GM19238 (cell line): Measurements from ENCODE around the gene ARHGAP24.

Experiments used
- DNase-seq: peaks from one replicate; pipeline ENCODE4 v3.0.0; 2011; ENCODE audit warnings: low spot score; ENCODE audit not compliant: insufficient read length

Gene ARHGAP24

DNA sequence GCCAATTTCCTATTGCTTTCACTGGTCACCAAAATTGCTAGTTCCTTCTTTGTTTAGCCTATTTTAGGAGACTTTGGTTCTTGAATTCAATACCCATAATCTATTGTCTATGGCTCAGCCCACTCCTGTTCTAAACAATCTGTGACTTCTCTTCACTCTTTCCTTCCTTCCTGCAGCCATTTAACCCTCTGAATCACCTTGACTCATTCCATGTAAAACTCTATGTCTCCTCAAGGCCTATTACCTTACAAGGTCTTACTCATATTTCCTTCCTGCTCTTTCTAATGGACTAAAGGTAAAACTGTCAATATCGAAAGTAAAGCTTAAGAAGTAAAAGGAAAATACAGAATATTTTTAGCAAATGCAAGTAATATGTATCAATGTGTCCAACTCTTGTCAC lies 301.6 kb downstream of the ARHGAP24 start:
- DNase-seq = no peak

DNA sequence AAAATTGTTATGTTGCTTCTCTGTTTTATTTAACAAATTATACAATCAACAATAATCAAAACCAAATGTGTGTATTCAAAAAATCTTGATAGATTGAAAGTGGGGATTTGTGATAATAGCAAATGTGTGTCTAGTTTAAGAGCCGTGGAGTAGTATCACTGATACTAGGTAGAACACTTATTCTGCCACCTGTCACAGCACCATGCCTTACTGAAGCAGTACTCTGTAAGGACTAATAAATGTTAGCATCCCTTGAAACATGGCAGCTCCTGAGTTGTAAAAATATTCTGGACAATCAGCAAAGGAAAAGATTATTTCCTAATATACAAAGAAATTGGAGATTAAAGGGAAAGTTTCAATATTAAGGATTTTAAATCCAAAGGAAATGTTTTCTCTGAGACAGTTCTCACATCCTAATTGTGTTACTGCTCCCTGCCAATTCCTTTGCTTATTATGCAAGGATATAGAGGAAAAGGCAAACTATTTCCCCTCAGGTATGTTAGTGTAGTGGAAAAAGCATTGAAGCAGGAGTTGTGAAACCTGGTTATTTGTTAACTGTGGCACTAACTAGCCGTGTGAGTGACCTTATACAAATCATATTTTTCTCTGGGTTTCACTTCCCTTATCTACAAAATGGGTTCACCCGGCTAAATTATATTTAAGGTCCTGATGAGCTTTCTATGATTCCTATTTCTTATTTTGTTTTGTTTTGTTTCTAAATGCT lies 303.1 kb downstream of the ARHGAP24 start:
- no peak for DNase-seq

DNA sequence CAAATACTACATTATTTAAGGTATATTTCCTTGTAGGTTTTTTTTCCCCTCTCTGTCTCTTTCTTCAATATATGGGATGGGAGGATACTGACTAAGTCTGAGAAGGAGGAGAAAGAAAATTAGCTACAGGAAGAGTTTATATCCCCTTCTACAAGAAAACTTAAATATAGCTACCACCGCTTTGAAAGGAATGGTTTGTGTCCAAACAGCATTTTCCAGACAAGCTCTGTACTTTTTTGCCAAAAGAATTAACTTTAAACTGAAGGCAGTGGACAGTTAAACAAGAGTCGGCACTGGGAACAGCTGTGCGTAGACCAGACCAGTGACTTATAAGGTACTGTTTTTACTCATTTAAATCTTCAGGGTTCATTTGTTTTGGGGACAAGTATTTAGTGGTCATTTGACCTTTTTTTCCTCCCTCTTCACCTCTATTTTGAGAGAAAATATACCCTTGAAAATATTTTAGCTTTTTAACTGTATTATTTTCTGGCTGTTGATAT lies 303.7 kb downstream of the ARHGAP24 start:
- no peak for DNase-seq

GRCh38 chr4:85779165-85779564 lies 304.2 kb downstream of the ARHGAP24 start:
- DNase-seq = no peak

GRCh38 chr4:85780664-85781063 lies 305.7 kb downstream of the ARHGAP24 start:
- DNase-seq = no peak

- no peak for DNase-seq
These were observed 308.5 kb downstream of the ARHGAP24 start for GRCh38 chr4:85783483-85783882.

GRCh38 chr4:85783900-85784299 lies 308.9 kb downstream of the ARHGAP24 start:
- DNase-seq = no peak

GRCh38 chr4:85784348-85784747 lies 309.4 kb downstream of the ARHGAP24 start:
- no peak for DNase-seq

DNA sequence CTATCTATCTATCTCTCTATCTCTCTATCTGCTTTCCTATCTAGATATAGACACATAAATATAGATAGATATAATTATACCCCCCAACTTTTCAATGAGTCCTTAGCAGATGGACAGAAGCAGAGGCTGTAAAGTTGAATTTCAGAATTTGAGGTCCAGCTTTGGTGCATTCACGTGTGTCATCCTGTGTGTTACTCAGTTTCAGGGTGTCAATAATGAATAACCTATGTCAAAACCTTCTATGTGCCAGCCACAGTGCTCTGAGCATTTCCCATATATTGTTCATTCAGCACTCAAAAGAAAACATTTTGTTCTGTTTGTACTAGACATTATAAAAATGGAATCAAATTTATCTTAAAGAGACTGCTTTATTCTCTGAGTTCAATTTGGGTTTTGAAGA lies 310.0 kb downstream of the ARHGAP24 start:
- DNase-seq = no peak

GRCh38 chr4:85787133-85787532 lies 312.2 kb downstream of the ARHGAP24 start:
- no peak for DNase-seq

- DNase-seq = no peak
These were observed 313.7 kb downstream of the ARHGAP24 start for GRCh38 chr4:85788604-85789003.

DNA sequence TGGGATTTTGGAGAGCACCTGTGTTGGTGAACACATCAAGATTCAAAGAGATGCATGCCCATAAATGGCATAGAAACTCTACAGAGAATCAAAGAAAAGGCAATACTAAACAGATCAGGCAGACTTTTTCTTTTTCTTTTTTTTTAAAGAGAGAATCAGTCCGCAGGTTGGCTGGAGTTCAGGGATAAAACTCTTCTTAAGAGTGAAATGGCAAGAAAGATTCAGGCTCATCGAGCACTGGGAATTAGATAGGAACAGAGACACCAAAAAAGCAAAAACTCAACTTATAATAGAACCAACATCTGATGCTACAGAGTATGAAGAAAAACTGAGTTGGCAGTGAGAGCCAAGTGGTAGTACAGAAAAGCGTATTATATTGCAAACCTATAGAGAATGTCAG lies 314.3 kb downstream of the ARHGAP24 start:
- no peak for DNase-seq

- no peak for DNase-seq
These were observed 315.6 kb downstream of the ARHGAP24 start for GRCh38 chr4:85790582-85790981.

- no peak for DNase-seq
These were observed 317.7 kb downstream of the ARHGAP24 start for GRCh38 chr4:85792376-85793232.

DNA sequence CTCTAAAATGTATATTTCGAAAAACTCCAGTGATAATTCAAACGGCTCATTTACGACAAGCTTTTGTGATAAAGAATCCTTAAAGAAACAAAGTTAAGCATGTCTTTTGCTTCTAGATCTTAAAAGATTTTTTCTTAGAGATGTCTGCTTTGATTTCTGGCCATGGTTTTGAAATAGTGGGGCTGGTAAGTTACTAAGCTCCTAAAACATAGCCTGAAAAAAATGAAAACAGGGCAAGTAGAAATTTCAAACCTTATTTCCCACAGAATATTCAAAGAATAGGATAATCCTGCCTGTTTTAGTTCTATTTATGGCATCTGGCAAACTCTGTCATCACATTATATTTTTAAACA lies 318.3 kb downstream of the ARHGAP24 start:
- DNase-seq = no peak

GRCh38 chr4:85798012-85798770 lies 323.2 kb downstream of the ARHGAP24 start:
- DNase-seq = no peak

DNA sequence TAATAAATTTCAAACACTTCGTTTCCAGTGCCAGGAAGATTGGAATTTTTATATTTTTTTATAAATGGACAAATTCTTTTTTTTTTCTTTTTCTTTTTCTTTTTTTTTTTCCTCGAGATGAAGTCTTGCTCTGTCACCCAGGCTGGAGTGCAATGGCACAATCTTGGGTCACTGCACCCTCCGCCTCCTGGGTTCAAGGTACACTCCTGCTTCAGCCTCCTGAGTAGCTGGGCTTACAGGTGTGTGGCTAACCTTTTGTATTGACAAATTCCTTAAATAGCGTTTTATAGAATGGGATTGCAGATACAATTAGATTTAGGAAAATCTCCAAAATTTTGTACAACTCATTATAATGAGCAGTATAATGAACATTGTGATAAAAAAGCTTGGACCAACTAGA lies 328.9 kb downstream of the ARHGAP24 start:
- DNase-seq = no peak

DNA sequence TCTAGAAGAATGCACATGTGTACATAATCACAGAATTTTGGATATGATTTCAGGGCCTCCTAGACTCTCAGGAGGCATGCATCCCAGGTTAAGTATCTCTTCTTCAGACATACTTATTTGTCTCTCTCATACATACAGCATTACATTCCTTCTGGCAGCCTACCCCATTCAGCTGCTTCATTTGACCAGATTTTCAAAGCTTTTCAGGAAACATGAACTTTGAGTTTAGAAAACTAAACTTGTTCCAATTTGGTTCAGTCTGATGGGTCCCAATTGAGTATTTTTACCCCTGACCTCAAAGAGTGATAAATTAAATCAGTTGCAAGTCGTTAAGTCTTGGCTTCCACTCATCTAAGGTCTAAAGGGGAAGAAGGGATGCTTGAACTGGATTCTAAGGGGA lies 330.9 kb downstream of the ARHGAP24 start:
- no peak for DNase-seq

DNA sequence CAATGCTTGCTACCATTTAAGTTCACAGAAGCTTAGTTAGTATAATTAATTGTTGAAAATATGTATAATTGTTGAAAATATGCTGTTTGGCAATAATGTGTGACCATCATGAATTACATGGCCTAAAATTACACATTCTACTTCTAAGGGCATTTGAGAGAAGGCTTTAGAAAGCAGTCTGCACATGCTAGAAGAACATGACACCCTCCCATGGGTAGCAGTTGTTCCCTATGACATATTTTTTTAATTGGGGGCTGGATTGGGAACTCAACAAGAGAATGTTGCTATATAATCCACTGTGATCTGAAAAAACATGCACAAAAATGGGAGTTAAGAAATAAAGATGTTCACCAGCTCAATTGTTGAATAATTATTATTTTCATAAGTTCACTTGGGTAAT lies 331.4 kb downstream of the ARHGAP24 start:
- DNase-seq = no peak

DNA sequence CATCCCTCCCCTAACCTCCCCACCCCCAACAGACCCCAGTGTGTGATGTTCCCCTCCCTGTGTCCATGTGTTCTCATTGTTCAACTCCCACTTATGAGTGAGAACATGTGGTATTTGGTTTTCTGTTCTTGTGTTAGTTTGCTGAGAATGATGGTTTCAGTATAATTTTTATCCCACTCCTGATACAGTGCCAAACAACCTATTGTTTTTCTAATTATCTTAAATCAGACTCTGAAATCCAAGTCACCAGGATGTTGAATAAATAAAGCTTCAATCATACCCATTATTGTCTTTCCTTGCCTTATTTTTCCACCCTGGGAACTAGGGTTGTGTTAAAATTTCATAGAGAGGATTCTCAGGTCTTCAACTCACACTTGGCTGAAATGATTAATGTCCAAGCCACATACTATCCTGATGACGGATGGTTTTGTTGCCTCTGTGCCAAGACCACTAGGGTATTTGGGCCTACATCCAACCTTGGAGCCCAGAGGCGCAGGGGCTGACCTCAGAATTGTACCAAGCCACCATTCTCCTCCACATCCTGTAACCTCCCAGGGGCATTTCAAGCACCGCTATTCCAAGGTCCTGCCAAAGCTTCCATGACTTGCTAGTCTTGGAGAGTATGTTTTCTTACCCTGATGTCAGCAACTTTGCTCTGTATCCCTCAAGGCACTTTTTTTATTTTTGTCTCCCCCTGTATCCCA lies 332.4 kb downstream of the ARHGAP24 start:
- no peak for DNase-seq

GRCh38 chr4:85808104-85808503 lies 333.2 kb downstream of the ARHGAP24 start:
- DNase-seq = no peak
